ENCODE measurements around the gene RALA. TPM values are rescaled to one million over a fixed set of nuclear protein-coding genes. Genes with fewer than 3 reads are reported as not detected.
A peak's percentile ranks its signal among the peaks of the same experiment; 100 is the strongest.
"Not testable (repeated sequence)": the region's sequence is repeated elsewhere in the genome, so short reads cannot be mapped to it uniquely, and the experiment has no call there.

RALA gene
- total and polyA plus RNA-seq, 12 donors: 15.4 to 58.6 (median 30.4) TPM

DNA sequence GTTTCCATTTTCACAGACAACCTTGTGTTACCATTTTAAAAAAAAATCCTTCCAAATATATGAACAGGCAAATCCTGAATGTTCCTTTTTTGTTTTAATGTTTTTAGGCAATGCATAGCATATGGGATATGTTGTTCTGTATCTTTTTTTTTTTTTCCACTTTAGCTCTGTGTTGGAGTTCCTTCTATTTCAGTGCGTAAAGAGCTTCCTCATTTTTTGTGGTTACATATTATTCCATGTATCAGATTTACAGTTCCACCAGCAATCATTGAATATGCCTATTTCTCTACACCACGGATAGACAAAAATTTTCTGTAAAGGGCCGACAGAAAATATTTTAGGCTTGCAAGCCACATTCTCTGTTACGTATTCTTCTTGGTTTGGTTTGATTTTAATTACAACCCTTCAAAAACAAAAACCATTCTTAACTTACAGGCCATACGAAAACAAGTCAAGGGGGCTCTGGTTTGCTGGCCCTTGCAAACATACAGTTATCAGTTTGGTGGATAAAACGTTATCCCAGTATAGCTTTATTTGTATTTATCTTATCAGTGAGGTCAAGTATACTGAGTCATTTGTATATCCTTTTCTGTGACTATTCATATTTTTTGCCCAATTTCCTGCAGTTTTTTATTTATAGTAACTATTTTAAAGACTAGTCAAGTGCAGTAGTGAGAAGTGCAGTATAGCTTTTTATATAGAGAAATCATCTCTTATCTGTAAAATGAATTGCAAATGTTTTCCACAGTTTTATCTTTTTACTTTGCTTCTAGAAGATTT is 55.7 kb downstream of the RALA start:
- Histone ChIP-seq H3K4me3 (no peak overlapping the region), H3K36me3 (replicated peaks in 1 of 2) (no peaks in the 10 kb centered on the region), H3K27ac (peak overlapping the region in 1 of 5 donors; percentile 62), H3K9me3 (replicated peaks in 1 of 3) (no peaks in the 10 kb centered on the region), H3K27me3 (no peaks in the 10 kb centered on the region), H3K4me1 (replicated peaks in 1 of 2) (peaks cover 24 to 65% of the 10 kb centered on the region in 2 donors)
- intact Hi-C loops (cut with DNase I): no loop called here
- no peak for DNase-seq
- WGBS, 4 donors: 47 to 53% (median 48%) methylated on average over 6 of the region's 6 CpGs
- TF ChIP-seq, protein P1, sequence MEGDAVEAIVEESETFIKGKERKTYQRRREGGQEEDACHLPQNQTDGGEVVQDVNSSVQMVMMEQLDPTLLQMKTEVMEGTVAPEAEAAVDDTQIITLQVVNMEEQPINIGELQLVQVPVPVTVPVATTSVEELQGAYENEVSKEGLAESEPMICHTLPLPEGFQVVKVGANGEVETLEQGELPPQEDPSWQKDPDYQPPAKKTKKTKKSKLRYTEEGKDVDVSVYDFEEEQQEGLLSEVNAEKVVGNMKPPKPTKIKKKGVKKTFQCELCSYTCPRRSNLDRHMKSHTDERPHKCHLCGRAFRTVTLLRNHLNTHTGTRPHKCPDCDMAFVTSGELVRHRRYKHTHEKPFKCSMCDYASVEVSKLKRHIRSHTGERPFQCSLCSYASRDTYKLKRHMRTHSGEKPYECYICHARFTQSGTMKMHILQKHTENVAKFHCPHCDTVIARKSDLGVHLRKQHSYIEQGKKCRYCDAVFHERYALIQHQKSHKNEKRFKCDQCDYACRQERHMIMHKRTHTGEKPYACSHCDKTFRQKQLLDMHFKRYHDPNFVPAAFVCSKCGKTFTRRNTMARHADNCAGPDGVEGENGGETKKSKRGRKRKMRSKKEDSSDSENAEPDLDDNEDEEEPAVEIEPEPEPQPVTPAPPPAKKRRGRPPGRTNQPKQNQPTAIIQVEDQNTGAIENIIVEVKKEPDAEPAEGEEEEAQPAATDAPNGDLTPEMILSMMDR (IDR thresholded peaks at IDR 0.05): no peak
- no peak for TF ChIP-seq POLR2A (IDR thresholded peaks at IDR 0.05)

DNA sequence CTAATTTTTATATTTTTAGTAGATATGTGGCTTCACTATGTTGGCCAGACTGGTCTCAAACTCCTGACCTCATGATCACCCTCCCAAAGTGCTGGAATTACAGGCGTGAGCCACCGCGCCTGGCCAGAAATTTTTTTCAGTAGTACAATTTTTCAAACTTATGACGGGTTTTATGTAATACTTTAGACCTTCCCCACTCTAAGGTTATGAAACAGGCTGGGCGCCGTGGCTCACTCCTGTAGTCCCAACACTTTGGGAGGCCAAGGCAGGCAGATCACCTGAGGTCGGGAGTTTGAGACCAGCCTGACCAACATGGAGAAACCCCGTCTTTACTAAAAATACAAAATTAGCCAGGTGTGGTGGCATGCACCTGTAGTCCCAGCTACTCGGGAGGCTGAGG is 56.5 kb downstream of the RALA start:
- Histone ChIP-seq H3K27ac (peak overlapping the region in 1 of 5 donors; percentile 62), H3K4me1 (replicated peaks in 1 of 2) (peaks cover 26 to 60% of the 10 kb centered on the region in 2 donors)
- H3K9me3 ChIP-seq (replicated peaks in 1 of 3); H3K27me3 ChIP-seq; H3K36me3 ChIP-seq (replicated peaks in 1 of 2); intact Hi-C loops (cut with DNase I); H3K4me3 ChIP-seq: not testable (repeated sequence)
- peak in 1 of 7 donors; percentile 9 for DNase-seq
- 73 to 96% (median 84%) methylated on average over 9 of the region's 9 CpGs for WGBS, 4 donors

DNA sequence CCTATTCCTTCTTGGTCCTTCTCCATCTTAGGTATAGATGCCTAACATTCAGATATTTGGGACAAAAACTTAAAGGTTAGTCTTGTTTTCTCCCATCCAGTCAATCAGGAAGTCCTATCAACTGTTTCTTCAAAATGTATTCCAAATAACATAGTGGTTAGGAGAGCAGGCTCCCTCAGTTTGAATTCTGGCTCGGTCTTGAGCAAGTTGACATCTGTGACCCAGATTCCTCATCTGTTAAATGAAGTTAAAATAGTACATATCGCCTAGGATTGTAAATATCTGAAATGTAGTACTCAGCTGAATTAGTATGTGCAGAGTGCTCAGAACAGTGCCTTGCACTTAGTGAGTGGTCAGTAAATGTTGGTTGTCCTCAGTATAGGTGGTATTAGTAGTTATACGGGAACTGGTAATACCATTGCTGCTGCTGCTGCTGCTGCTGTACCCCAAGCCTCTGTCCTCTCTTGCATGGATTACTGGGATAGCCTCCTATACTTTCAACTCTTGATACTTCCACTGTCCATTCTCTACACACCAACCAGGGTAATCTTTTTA is 58.6 kb downstream of the RALA start:
- TF ChIP-seq, protein P1 (IDR thresholded peaks at IDR 0.05): no peak
- TF ChIP-seq POLR2A (IDR thresholded peaks at IDR 0.05): no peak
- H3K27ac ChIP-seq: no peak overlapping the region
- H3K36me3 ChIP-seq (replicated peaks in 1 of 2): no peaks in the 10 kb centered on the region
- 57 to 68% (median 60%) methylated on average over 3 of the region's 3 CpGs for WGBS, 4 donors
- H3K4me3 ChIP-seq: no peak overlapping the region
- intact Hi-C loops (cut with DNase I): no loop called here
- H3K27me3 ChIP-seq: no peaks in the 10 kb centered on the region
- DNase-seq: no peak
- H3K9me3 ChIP-seq (replicated peaks in 1 of 3): no peaks in the 10 kb centered on the region
- H3K4me1 ChIP-seq (replicated peaks in 1 of 2): peaks cover 41 to 69% of the 10 kb centered on the region in 2 donors

DNA sequence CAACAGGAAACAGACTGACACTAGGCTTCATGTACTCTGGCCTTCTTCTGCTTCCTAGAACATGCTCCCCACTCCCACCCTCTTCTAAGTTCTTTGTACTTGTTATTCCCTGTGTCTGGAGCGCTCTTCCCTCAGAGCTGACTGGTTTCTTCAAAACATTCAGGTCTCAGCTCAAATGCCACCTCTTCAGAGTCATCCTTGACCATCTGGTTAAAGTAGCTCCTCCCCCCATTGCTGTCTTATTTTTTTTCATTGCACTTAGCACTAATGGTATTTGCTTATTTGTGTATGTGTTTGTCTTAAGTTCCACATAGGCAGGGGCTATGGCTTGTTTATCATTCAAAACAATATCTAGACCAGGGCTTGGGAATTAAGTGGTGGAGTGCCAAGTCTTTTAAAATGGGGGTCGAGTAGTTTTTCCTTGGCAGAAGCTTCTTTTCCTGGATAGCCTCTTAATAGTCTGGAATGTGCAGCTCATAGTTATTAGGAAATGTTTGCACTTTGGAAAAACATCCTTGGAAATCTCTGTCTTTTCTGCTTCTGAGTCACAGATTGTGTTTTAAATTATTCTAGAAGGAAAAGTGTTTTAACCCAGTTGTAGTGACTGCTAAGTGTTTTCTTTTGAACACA is 60.0 kb downstream of the RALA start:
- H3K4me1 ChIP-seq (replicated peaks in 1 of 2): peaks cover 41 to 69% of the 10 kb centered on the region in 2 donors

More for the DNA sequence above, 60.0 kb downstream of the RALA start:
- Histone ChIP-seq H3K36me3 (replicated peaks in 1 of 2) (no peaks in the 10 kb centered on the region), H3K27ac (peak overlapping the region in 3 of 5 donors; percentile 10 to 55 (median 32)), H3K9me3 (replicated peaks in 1 of 3) (no peaks in the 10 kb centered on the region), H3K27me3 (no peaks in the 10 kb centered on the region), H3K4me3 (no peak overlapping the region)
- no peak for TF ChIP-seq POLR2A (IDR thresholded peaks at IDR 0.05)
- TF ChIP-seq, protein P1 (IDR thresholded peaks at IDR 0.05): no peak
- WGBS, 4 donors: 42 to 54% (median 47%) methylated on average over 2 of the region's 2 CpGs
- no peak for DNase-seq
- intact Hi-C loops (cut with DNase I): no loop called here
